Measurements from ENCODE around the gene TNFSF8.
A peak's percentile ranks its signal among the peaks of the same experiment; 100 is the strongest.

The TNFSF8 gene

DNA sequence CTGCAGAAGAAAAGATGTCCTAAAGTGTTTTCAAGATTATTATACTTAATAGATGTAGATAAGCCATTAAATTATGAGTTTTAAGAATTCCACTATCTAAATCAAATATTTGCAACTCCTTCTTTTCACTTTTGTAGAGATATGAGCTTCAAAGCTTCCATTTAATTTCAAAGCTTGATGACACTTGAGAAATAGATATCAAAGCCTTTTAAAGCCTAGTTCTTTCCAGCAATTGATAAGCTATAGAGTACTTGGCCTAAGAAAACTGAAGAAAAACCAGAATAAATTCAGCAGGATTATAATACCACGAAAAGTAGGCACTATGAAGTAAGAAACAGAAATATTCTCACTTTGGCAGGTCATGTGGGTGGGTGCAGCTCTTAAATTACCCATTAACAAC is 1.7 kb downstream of the TNFSF8 start:
- H3K4me1 ChIP-seq (ENCODE audit: insufficient read depth, low read length, severe bottlenecking), result peaks cover 65% of the 10 kb centered on the region
- H3K36me3 ChIP-seq (ENCODE audit: insufficient read depth, low read length), result peaks cover 5% of the 10 kb centered on the region
- H3K9me3 ChIP-seq (ENCODE audit: low read length), result no peaks in the 10 kb centered on the region
- peak overlapping the region; percentile 70 for H3K9ac ChIP-seq (ENCODE audit: low read length)
- H4K20me1 ChIP-seq (ENCODE audit: insufficient read depth, low read length), result no peaks in the 10 kb centered on the region
- peaks cover 28% of the 10 kb centered on the region for H3K79me2 ChIP-seq (ENCODE audit: insufficient read depth, low read length)
- TF ChIP-seq, protein P1, sequence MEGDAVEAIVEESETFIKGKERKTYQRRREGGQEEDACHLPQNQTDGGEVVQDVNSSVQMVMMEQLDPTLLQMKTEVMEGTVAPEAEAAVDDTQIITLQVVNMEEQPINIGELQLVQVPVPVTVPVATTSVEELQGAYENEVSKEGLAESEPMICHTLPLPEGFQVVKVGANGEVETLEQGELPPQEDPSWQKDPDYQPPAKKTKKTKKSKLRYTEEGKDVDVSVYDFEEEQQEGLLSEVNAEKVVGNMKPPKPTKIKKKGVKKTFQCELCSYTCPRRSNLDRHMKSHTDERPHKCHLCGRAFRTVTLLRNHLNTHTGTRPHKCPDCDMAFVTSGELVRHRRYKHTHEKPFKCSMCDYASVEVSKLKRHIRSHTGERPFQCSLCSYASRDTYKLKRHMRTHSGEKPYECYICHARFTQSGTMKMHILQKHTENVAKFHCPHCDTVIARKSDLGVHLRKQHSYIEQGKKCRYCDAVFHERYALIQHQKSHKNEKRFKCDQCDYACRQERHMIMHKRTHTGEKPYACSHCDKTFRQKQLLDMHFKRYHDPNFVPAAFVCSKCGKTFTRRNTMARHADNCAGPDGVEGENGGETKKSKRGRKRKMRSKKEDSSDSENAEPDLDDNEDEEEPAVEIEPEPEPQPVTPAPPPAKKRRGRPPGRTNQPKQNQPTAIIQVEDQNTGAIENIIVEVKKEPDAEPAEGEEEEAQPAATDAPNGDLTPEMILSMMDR (IDR thresholded peaks at IDR 0.05; ENCODE audit: low read length), result no peak
- TF ChIP-seq EZH2 (IDR thresholded peaks at IDR 0.05; ENCODE audit: borderline replicate concordance, low read length), result no peak
- H3K27ac ChIP-seq (ENCODE audit: low read depth, low read length, poor library complexity, severe bottlenecking), result peak overlapping the region; percentile 92
- H3F3A ChIP-seq (ENCODE audit: insufficient read depth, low read length), result no peaks in the 10 kb centered on the region; the same call in 1 of the 2 replicates
- H2AFZ ChIP-seq (ENCODE audit: low read length), result no peak overlapping the region
- H3K4me3 ChIP-seq (ENCODE audit: low read depth, low read length, poor library complexity, severe bottlenecking), result peak overlapping the region; percentile 61
- no peaks in the 10 kb centered on the region for H3K9me2 ChIP-seq (ENCODE audit: low read depth, low read length)
- no peaks in the 10 kb centered on the region for H3K27me3 ChIP-seq (ENCODE audit: insufficient read depth, low read length)
- H3K4me2 ChIP-seq (ENCODE audit: low read length), result peak overlapping the region; percentile 65

DNA sequence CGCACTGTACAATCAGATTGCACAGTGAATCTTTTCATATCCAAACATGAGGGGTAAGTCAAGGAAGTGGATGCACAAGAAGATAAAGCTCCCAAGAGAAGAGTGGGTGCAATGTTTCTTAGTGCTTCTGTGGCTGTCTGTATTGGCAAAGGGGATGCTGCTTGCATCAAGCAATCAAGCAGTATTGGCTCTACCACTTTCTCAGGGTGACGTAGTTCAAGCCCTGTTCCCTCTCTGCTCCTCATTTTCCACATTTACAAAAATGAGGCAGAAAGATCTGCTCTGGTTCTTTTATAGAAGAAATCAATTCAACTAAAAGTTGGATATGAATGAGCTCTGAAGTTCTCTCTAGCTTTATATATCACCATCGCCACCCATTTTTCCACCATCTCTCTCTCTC is 2.3 kb downstream of the TNFSF8 start:
- H3K9me2 ChIP-seq (ENCODE audit: low read depth, low read length), result no peaks in the 10 kb centered on the region
- peak overlapping the region; percentile 70 for H3K9ac ChIP-seq (ENCODE audit: low read length)
- TF ChIP-seq, protein P1 (IDR thresholded peaks at IDR 0.05; ENCODE audit: low read length), result no peak
- TF ChIP-seq EZH2 (IDR thresholded peaks at IDR 0.05; ENCODE audit: borderline replicate concordance, low read length), result no peak
- no peaks in the 10 kb centered on the region; the same call in 1 of the 2 replicates for H3F3A ChIP-seq (ENCODE audit: insufficient read depth, low read length)
- H3K27ac ChIP-seq (ENCODE audit: low read depth, low read length, poor library complexity, severe bottlenecking), result peak overlapping the region; percentile 92
- no peak overlapping the region for H2AFZ ChIP-seq (ENCODE audit: low read length)
- H3K4me3 ChIP-seq (ENCODE audit: low read depth, low read length, poor library complexity, severe bottlenecking), result peak overlapping the region; percentile 61
- H3K36me3 ChIP-seq (ENCODE audit: insufficient read depth, low read length), result peaks cover 7% of the 10 kb centered on the region
- no peaks in the 10 kb centered on the region for H3K9me3 ChIP-seq (ENCODE audit: low read length)
- H3K79me2 ChIP-seq (ENCODE audit: insufficient read depth, low read length), result peaks cover 28% of the 10 kb centered on the region
- no peaks in the 10 kb centered on the region for H3K27me3 ChIP-seq (ENCODE audit: insufficient read depth, low read length)
- H3K4me2 ChIP-seq (ENCODE audit: low read length), result peak overlapping the region; percentile 65
- H3K4me1 ChIP-seq (ENCODE audit: insufficient read depth, low read length, severe bottlenecking), result peaks cover 65% of the 10 kb centered on the region
- no peaks in the 10 kb centered on the region for H4K20me1 ChIP-seq (ENCODE audit: insufficient read depth, low read length)

DNA sequence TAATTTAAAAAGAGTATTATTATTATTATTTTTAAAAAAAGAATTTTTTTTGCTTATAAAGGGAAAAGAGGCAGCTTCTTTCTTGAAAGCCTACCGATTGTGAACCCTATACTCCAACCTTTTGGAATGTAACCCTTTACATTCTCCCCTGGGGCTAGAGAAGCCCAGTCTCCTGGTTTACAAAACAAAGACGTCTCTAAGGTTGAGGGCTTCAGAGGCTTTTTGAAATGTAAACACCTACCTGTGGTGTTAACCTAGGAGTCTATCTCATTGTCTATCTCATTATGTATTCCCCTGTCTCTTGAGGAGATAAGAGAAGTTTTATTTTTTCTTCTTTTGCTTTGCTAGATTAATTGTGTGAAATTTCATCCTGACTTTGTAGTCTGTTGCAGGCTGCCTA is 4.7 kb downstream of the TNFSF8 start:
- peak overlapping the region; percentile 77 for H3K4me2 ChIP-seq (ENCODE audit: low read length)
- peaks cover 63% of the 10 kb centered on the region for H3K4me1 ChIP-seq (ENCODE audit: insufficient read depth, low read length, severe bottlenecking)
- H4K20me1 ChIP-seq (ENCODE audit: insufficient read depth, low read length), result no peaks in the 10 kb centered on the region

More for the DNA sequence above, 4.7 kb downstream of the TNFSF8 start:
- peak overlapping the region; percentile 57 for H3K9ac ChIP-seq (ENCODE audit: low read length)
- no peaks in the 10 kb centered on the region for H3F3A ChIP-seq (ENCODE audit: insufficient read depth, low read length)
- TF ChIP-seq, protein P1 (IDR thresholded peaks at IDR 0.05; ENCODE audit: low read length), result no peak
- TF ChIP-seq EZH2 (IDR thresholded peaks at IDR 0.05; ENCODE audit: borderline replicate concordance, low read length), result no peak
- peak overlapping the region; percentile 84 for H3K27ac ChIP-seq (ENCODE audit: low read depth, low read length, poor library complexity, severe bottlenecking)
- H3K9me3 ChIP-seq (ENCODE audit: low read length), result no peaks in the 10 kb centered on the region
- peaks cover 28% of the 10 kb centered on the region for H3K79me2 ChIP-seq (ENCODE audit: insufficient read depth, low read length)
- H3K36me3 ChIP-seq (ENCODE audit: insufficient read depth, low read length), result peaks cover 7% of the 10 kb centered on the region
- H3K9me2 ChIP-seq (ENCODE audit: low read depth, low read length), result no peaks in the 10 kb centered on the region
- no peak overlapping the region for H2AFZ ChIP-seq (ENCODE audit: low read length)
- H3K4me3 ChIP-seq (ENCODE audit: low read depth, low read length, poor library complexity, severe bottlenecking), result peak overlapping the region; percentile 54
- H3K27me3 ChIP-seq (ENCODE audit: insufficient read depth, low read length), result no peaks in the 10 kb centered on the region

All from OCI-LY1 (cell line).